IMR-90 (cell line): Measurements from ENCODE around the gene VPS26C. TPM values are rescaled to one million over a fixed set of nuclear protein-coding genes. Genes with fewer than 3 reads are reported as not detected.

Experiments used
- ATAC-seq: fragments of 200-7000 bp; cut with Tn5 transposase; 2 replicates; pipeline ENCODE4 v1.9.1; 2020; ENCODE audit warnings: low read depth, mild to moderate bottlenecking, moderate library complexity
- BruUV-seq: library from RNA; stranded (reverse); fragments of 400-500 nt; replicated peaks from 2 replicates; lab custom pipeline; 2021; lab: Mats Ljungman, UMichigan
- CTCF ChIA-PET: fragments of 300-600 bp; formaldehyde crosslinking; extraction: SDS; loops from one replicate; lab custom pipeline; 2021; ENCODE audit warnings: antibody characterized with exemption; lab: Yijun Ruan, JAX
- POLR2A ChIA-PET: fragments of 300-600 bp; sonication (Branson Sonifier 250); formaldehyde crosslinking; loops from one replicate; lab custom pipeline; 2022; ENCODE audit warnings: antibody characterized with exemption; ENCODE audit not compliant: unreplicated experiment; lab: Charles Lee
- DNase-seq: peaks from one replicate; pipeline ENCODE4 v3.0.0; 2013
- H2AFZ ChIP-seq: replicated peaks from 2 replicates; pipeline ENCODE3; 2013; ENCODE audit warnings: low read length, mild to moderate bottlenecking; ENCODE audit not compliant: poor library complexity
- H2AK5ac ChIP-seq: 2 replicates; pipeline ENCODE4 v1.6.1; 2013; ENCODE audit warnings: low read depth, low read length, inconsistent platforms
- H2AK9ac ChIP-seq: replicated peaks from 2 replicates; pipeline ENCODE3; 2013; ENCODE audit warnings: mild to moderate bottlenecking, low read depth, low read length, moderate library complexity; ENCODE audit not compliant: poor library complexity
- H2BK120ac ChIP-seq: 2 replicates; pipeline ENCODE4 v1.6.1; 2013; ENCODE audit warnings: low read depth, low read length, inconsistent platforms
- H2BK15ac ChIP-seq: 3 replicates; pipeline ENCODE4 v1.6.1; 2013; ENCODE audit warnings: low read depth, low read length, inconsistent platforms
- H2BK20ac ChIP-seq: 2 replicates; pipeline ENCODE4 v1.6.1; 2013; ENCODE audit warnings: low read depth, mild to moderate bottlenecking, inconsistent platforms, low read length, moderate library complexity
- H2BK5ac ChIP-seq: 2 replicates; pipeline ENCODE4 v1.6.1; 2013; ENCODE audit warnings: mild to moderate bottlenecking, low read depth, low read length, inconsistent platforms; ENCODE audit not compliant: poor library complexity, severe bottlenecking
- H3K14ac ChIP-seq: replicated peaks from 2 replicates; pipeline ENCODE4 v1.6.1; 2013; ENCODE audit warnings: low read depth, low read length, inconsistent platforms
- H3K18ac ChIP-seq: 2 replicates; pipeline ENCODE4 v1.6.1; 2013; ENCODE audit warnings: low read depth, low read length, control low read depth
- H3K23ac ChIP-seq: 2 replicates; pipeline ENCODE4 v1.6.1; 2013; ENCODE audit warnings: low read depth, low read length, inconsistent platforms
- H3K27ac ChIP-seq: 2 replicates; pipeline ENCODE4 v1.5.1; 2013; ENCODE audit warnings: mild to moderate bottlenecking, control low read depth, low read length; ENCODE audit not compliant: insufficient read depth
- H3K27me3 ChIP-seq: 2 replicates; pipeline ENCODE4 v1.6.1; 2013; ENCODE audit warnings: low read length; ENCODE audit not compliant: control insufficient read depth, insufficient read depth
- H3K36me3 ChIP-seq: 2 replicates; pipeline ENCODE4 v1.6.1; 2013; ENCODE audit warnings: low read length, mixed read lengths; ENCODE audit not compliant: control insufficient read depth, insufficient read depth
- H3K4ac ChIP-seq: 2 replicates; pipeline ENCODE4 v1.6.1; 2013; ENCODE audit warnings: low read depth, low read length, inconsistent platforms
- H3K4me1 ChIP-seq: 2 replicates; pipeline ENCODE4 v1.6.1; 2013; ENCODE audit warnings: low read length, mixed read lengths; ENCODE audit not compliant: control insufficient read depth, insufficient read depth
- H3K4me2 ChIP-seq: 2 replicates; pipeline ENCODE4 v1.6.1; 2013; ENCODE audit warnings: low read depth, mild to moderate bottlenecking, control low read depth, low read length, moderate library complexity
- H3K4me3 ChIP-seq: 2 replicates; pipeline ENCODE4 v1.5.1; 2013; ENCODE audit warnings: low read depth, mild to moderate bottlenecking, control low read depth, low read length, moderate library complexity; ENCODE audit not compliant: insufficient read depth
- H3K56ac ChIP-seq: 2 replicates; pipeline ENCODE4 v1.6.1; 2013; ENCODE audit warnings: low read length, inconsistent platforms; ENCODE audit not compliant: insufficient read depth; ENCODE audit errors: extremely low read depth
- H3K79me1 ChIP-seq, 2 experiments: 2 replicates each; pipeline ENCODE4 v1.6.1; 2013; ENCODE audit warnings: low read length in 2 of 2, inconsistent platforms in 1 of 2, low read depth in 1 of 2
- H3K9ac ChIP-seq: 2 replicates; pipeline ENCODE4 v1.6.1; 2013; ENCODE audit warnings: low read depth, low read length, control low read depth
- H3K9me1 ChIP-seq: 2 replicates; pipeline ENCODE4 v1.6.1; 2013; ENCODE audit warnings: low read length, inconsistent platforms; ENCODE audit not compliant: insufficient read depth
- H3K9me3 ChIP-seq: 2 replicates; pipeline ENCODE4 v1.6.1; 2013; ENCODE audit warnings: low read length; ENCODE audit not compliant: control insufficient read depth, insufficient read depth
- H4K20me1 ChIP-seq: 2 replicates; pipeline ENCODE4 v1.6.1; 2013; ENCODE audit warnings: low read length, inconsistent platforms; ENCODE audit not compliant: insufficient read depth
- H4K5ac ChIP-seq: 2 replicates; pipeline ENCODE4 v1.6.1; 2013; ENCODE audit warnings: mild to moderate bottlenecking, low read depth, low read length, control low read depth
- H4K8ac ChIP-seq, 2 experiments: 2 replicates each; pipeline ENCODE4 v1.6.1; 2013; ENCODE audit warnings: low read depth in 2 of 2, low read length in 2 of 2, control low read depth in 1 of 2, inconsistent platforms in 1 of 2
- H4K91ac ChIP-seq: 2 replicates; pipeline ENCODE4 v1.6.1; 2013; ENCODE audit warnings: low read depth, low read length, inconsistent platforms; ENCODE audit not compliant: insufficient read depth
- BHLHE40 ChIP-seq: fragments of 150-350 bp; IDR thresholded peaks from 2 replicates; pipeline ENCODE4 v1.6.1; 2016; ENCODE audit warnings: mild to moderate bottlenecking, low read depth, low read length
- CEBPB ChIP-seq: IDR thresholded peaks from 2 replicates; pipeline ENCODE4 v1.6.1; 2012; ENCODE audit warnings: low read depth, low read length, improper control_type of control experiment
- CHD1 ChIP-seq: IDR thresholded peaks from 2 replicates; pipeline ENCODE4 v1.6.1; 2012; ENCODE audit warnings: low read depth, low read length, improper control_type of control experiment
- ELK1 ChIP-seq: fragments of 150-350 bp; IDR thresholded peaks from 2 replicates; pipeline ENCODE4 v1.6.1; 2016; ENCODE audit warnings: low read depth, mild to moderate bottlenecking, low read length, moderate library complexity, borderline replicate concordance
- FOS ChIP-seq: fragments of 150-350 bp; IDR thresholded peaks from 2 replicates; pipeline ENCODE4 v1.6.1; 2016; ENCODE audit warnings: low read depth, low read length
- MAFK ChIP-seq: IDR thresholded peaks from 2 replicates; pipeline ENCODE4 v1.6.1; 2012; ENCODE audit warnings: low read depth, low read length, improper control_type of control experiment
- MAZ ChIP-seq: IDR thresholded peaks from 2 replicates; pipeline ENCODE4 v1.6.1; 2012; ENCODE audit warnings: low read depth, mild to moderate bottlenecking, low read length, improper control_type of control experiment, moderate library complexity, borderline replicate concordance
- NFE2L2 ChIP-seq: fragments of 150-350 bp; IDR thresholded peaks from 2 replicates; pipeline ENCODE4 v1.6.1; 2016; ENCODE audit warnings: low read depth, mild to moderate bottlenecking, low read length
- POLR2A ChIP-seq: IDR thresholded peaks from 2 replicates; pipeline ENCODE4 v1.6.1; 2012; ENCODE audit warnings: mild to moderate bottlenecking, low read depth, low read length
- RAD21 ChIP-seq: IDR thresholded peaks from 2 replicates; pipeline ENCODE4 v1.6.1; 2012; ENCODE audit warnings: low read length, improper control_type of control experiment
- RFX5 ChIP-seq: IDR thresholded peaks from 2 replicates; pipeline ENCODE4 v1.8.0; 2012; ENCODE audit warnings: low read depth, mild to moderate bottlenecking, low read length, moderate library complexity
- SMC3 ChIP-seq: fragments of 150-350 bp; IDR thresholded peaks from 2 replicates; pipeline ENCODE4 v1.6.1; 2016; ENCODE audit warnings: low read depth, mild to moderate bottlenecking, antibody characterized with exemption, low read length, moderate library complexity
- USF2 ChIP-seq: fragments of 150-350 bp; IDR thresholded peaks from 2 replicates; pipeline ENCODE4 v1.6.1; 2017; ENCODE audit warnings: mild to moderate bottlenecking, antibody characterized with exemption, low read length, low read depth
- WGBS, 2 experiments: methylation state at CpG; one replicate each; pipeline versions ENCODE4 v1.1.5 to v1.1.7; 2013; ENCODE audit warnings: missing lambda C conversion rate in 2 of 2; ENCODE audit not compliant: insufficient read length in 1 of 2; ENCODE audit errors: extremely low coverage in 2 of 2; 5-methylcytosine and 5-hydroxymethylcytosine counted together
- dilution Hi-C: fragments of 300-500 bp; cut with HindIII; formaldehyde crosslinking; loops from one replicate; pipeline ENCODE4 v1.14.3; 2018; ENCODE audit warnings: low sequenced_read_pairs; ENCODE audit not compliant: unreplicated experiment
- in situ Hi-C: fragments of 300-500 bp; cut with MboI; formaldehyde crosslinking; loops from 3 replicates; pipeline ENCODE4 v1.14.3; 2019; ENCODE audit warnings: low sequenced_read_pairs, inconsistent platforms, mixed read lengths
- intact Hi-C: fragments of 100-400 bp; cut with micrococcal nuclease; formaldehyde crosslinking; loops from 2 replicates; pipeline ENCODE4 v1.10.0; 2022
- polyA plus RNA-seq, 3 experiments: library from polyadenylated mRNA; depleted of rRNA; stranded (reverse); fragments of >200 nt; gene quantifications; 2 replicates each; pipeline ENCODE4 v1.2.3, GENCODE V29; 2012; ENCODE audit warnings: low replicate concordance in 1 of 3
- total RNA-seq: library from RNA; depleted of rRNA; stranded (reverse); fragments of >200 nt; gene quantifications from 2 replicates; pipeline ENCODE4 v1.2.3, GENCODE V29; 2012
- TF ChIP-seq, protein P1 (sequence below): conservative IDR thresholded peaks from 2 replicates; pipeline ENCODE4 v1.5.1; 2012; ENCODE audit warnings: mild to moderate bottlenecking, low read depth, low read length, improper control_type of control experiment

VPS26C gene
- total and polyA plus RNA-seq, 2 of the 4 experiments (the other 2 are of a cell fraction), result 30.0 to 36.6 TPM

GRCh38 chr21:37237346-37237745 is 29.8 kb downstream of the VPS26C start:
- Histone ChIP-seq H4K8ac (no peak overlapping the region), H2AK5ac (no peak overlapping the region), H3K4ac (no peak overlapping the region), H2BK5ac (no peak overlapping the region), H3K14ac (no peak overlapping the region), H3K56ac (no peak overlapping the region), H3K4me2 (no peak overlapping the region), H3K18ac (no peak overlapping the region), H2BK120ac (no peak overlapping the region), H3K36me3 (peaks cover 37% of the 10 kb centered on the region), H4K20me1 (peaks cover 12% of the 10 kb centered on the region; the same call in 1 of the 2 replicates), H2BK15ac (no peak overlapping the region), H3K9me3 (no peaks in the 10 kb centered on the region), H2BK20ac (no peak overlapping the region), H2AFZ (no peak overlapping the region), H3K27me3 (no peaks in the 10 kb centered on the region), H3K9ac (no peak overlapping the region), H3K4me3 (no peak overlapping the region), H4K5ac (no peak overlapping the region), H3K27ac (no peak overlapping the region), H2AK9ac (no peak overlapping the region), H4K91ac (no peak overlapping the region), H3K9me1 (peaks cover 11% of the 10 kb centered on the region; the same call in 1 of the 2 replicates), H3K4me1 (no peaks in the 10 kb centered on the region), H3K23ac (no peak overlapping the region), H3K79me1 (peaks cover 5 to 37% of the 10 kb centered on the region in 2 experiments)
- intact Hi-C loops (no loop called here), dilution Hi-C loops (no loop called here), in situ Hi-C loops (no loop called here)
- DNase-seq, result no peak
- no peak for ATAC-seq
- TF ChIP-seq CEBPB (no peak), FOS (no peak), CHD1 (no peak), ELK1 (no peak), USF2 (no peak), RAD21 (no peak), POLR2A (no peak), MAZ (no peak), RFX5 (no peak), MAFK (no peak), NFE2L2 (no peak), BHLHE40 (no peak), SMC3 (no peak)
- TF ChIP-seq, protein P1, sequence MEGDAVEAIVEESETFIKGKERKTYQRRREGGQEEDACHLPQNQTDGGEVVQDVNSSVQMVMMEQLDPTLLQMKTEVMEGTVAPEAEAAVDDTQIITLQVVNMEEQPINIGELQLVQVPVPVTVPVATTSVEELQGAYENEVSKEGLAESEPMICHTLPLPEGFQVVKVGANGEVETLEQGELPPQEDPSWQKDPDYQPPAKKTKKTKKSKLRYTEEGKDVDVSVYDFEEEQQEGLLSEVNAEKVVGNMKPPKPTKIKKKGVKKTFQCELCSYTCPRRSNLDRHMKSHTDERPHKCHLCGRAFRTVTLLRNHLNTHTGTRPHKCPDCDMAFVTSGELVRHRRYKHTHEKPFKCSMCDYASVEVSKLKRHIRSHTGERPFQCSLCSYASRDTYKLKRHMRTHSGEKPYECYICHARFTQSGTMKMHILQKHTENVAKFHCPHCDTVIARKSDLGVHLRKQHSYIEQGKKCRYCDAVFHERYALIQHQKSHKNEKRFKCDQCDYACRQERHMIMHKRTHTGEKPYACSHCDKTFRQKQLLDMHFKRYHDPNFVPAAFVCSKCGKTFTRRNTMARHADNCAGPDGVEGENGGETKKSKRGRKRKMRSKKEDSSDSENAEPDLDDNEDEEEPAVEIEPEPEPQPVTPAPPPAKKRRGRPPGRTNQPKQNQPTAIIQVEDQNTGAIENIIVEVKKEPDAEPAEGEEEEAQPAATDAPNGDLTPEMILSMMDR, result no peak
- ChIA-PET POLR2A (no interaction called here), CTCF (no interaction called here)
- no TSS peak for BruUV-seq
- WGBS, 2 experiments, result no CpG with 5 or more reads among the region's 2 CpGs
